Kidney glomerular epithelial cell (primary cell): Measurements from ENCODE around the gene ATG4A.
A peak's percentile ranks its signal among the peaks of the same experiment; 100 is the strongest.

Experiments
- DNase-seq: peaks from one replicate; lab custom pipeline; 2025; lab: John Stamatoyannopoulos, UW

The ATG4A gene

GRCh38 chrX:108091264-108091877 is at the start of gene ATG4A, which contains the start of gene PSMD10:
TSS of gene ATG4A (plus strand) at chrX:108091778. CDS start at chrX:108091827, 49 bp downstream.
TSS of gene PSMD10 (minus strand) at chrX:108091542. CDS start at chrX:108091520, 22 bp downstream.
- DNase-seq = peak; percentile 87

- no peak for DNase-seq
These were observed 46.9 kb upstream of the ATG4A start, which contains the start of gene VSIG1 for GRCh38 chrX:108044554-108045256. TSS of gene VSIG1 (plus strand) at chrX:108045065. CDS start at chrX:108045131, 66 bp downstream.

GRCh38 chrX:108049649-108050048 is 41.9 kb upstream of the ATG4A start:
- DNase-seq = no peak

- DNase-seq = no peak
These were observed 38.4 kb upstream of the ATG4A start for GRCh38 chrX:108053218-108053617.

- no peak for DNase-seq
These were observed 36.0 kb upstream of the ATG4A start for GRCh38 chrX:108055546-108055945.

- no peak for DNase-seq
These were observed 31.8 kb upstream of the ATG4A start for GRCh38 chrX:108059801-108060200.

GRCh38 chrX:108064001-108064400 is 27.6 kb upstream of the ATG4A start:
- DNase-seq = no peak

- DNase-seq = no peak
These were observed 27.0 kb upstream of the ATG4A start for GRCh38 chrX:108064613-108065012.

- no peak for DNase-seq
These were observed 23.5 kb upstream of the ATG4A start for GRCh38 chrX:108068121-108068520.

GRCh38 chrX:108070891-108071290 is 20.7 kb upstream of the ATG4A start:
- peak; percentile 14 for DNase-seq

GRCh38 chrX:108071578-108071977 is 20.0 kb upstream of the ATG4A start:
- no peak for DNase-seq

- DNase-seq = peak; percentile 35
These were observed 18.8 kb upstream of the ATG4A start for GRCh38 chrX:108072746-108073145.

- DNase-seq = no peak
These were observed 10.5 kb upstream of the ATG4A start for GRCh38 chrX:108081110-108081509.

GRCh38 chrX:108087792-108088191 is 3.8 kb upstream of the ATG4A start:
- DNase-seq = no peak

- DNase-seq = no peak
These were observed 3.1 kb upstream of the ATG4A start for GRCh38 chrX:108088511-108088910.

GRCh38 chrX:108090491-108091263 is 901 bp upstream of the ATG4A start:
- no peak for DNase-seq

GRCh38 chrX:108091878-108092291 is 307 bp downstream of the ATG4A start:
- no peak for DNase-seq

- DNase-seq = no peak
These were observed 5.8 kb downstream of the ATG4A start for GRCh38 chrX:108097380-108097779.

- DNase-seq = no peak
These were observed 13.9 kb downstream of the ATG4A start for GRCh38 chrX:108105473-108105872.

GRCh38 chrX:108114541-108114940 is 23.0 kb downstream of the ATG4A start:
- DNase-seq = no peak

GRCh38 chrX:108117988-108118387 is 26.4 kb downstream of the ATG4A start:
- DNase-seq = no peak

GRCh38 chrX:108121291-108121690 is 29.7 kb downstream of the ATG4A start:
- no peak for DNase-seq

- DNase-seq = no peak
These were observed 31.2 kb downstream of the ATG4A start for GRCh38 chrX:108122748-108123147.
